ENCODE data around the gene B3GNT3. TPM values are rescaled to one million over a fixed set of nuclear protein-coding genes. Genes with fewer than 3 reads are reported as not detected.
A peak's percentile ranks its signal among the peaks of the same experiment; 100 is the strongest.

The B3GNT3 gene
- total and polyA plus RNA-seq, 9 of the 15 experiments (the other 6 are each of a cell fraction or from before 2014, with no cell fraction given), result 0.06 to 0.11 (median 0.07) TPM; not detected in 6

DNA sequence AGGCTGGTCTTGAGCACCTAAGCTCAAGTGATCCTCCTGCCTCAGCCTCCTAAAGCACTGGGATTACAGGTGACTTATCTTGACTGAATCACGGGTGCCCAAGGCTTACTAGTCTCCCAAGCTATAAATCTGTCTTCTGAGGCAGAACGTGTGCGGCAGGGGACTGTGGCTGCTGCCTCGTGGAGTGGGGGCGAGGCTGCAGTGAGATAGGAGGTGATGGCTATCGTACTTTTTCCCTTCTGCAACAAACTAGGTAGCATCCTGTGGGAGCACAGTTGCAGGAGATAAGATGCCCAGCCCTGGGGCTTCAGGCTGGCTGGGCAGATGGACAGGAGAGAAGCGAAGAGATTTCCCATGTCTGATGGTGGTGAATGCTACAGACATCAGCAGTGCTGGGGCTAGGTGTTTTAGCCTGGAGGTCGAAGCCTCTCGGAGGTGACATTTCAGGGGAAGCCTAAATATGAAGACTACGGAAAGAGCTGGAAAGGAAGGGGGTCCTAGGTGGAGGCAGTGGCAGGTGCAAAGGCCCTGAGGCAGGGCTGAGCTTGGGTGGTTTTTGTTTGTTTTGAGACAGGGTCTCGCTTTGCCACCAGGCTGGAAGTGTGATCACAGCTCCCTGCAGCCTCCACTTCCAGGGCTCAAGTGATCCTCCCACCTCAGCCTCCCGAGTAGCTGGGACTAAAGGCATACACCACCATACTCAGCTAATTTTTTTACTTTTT lies 7.4 kb downstream of the B3GNT3 start (continued):
- TF ChIP-seq CHD4 (IDR thresholded peaks at IDR 0.05; ENCODE audit: insufficient read depth, insufficient replicate concordance, low read depth, low read length, poor library complexity, severe bottlenecking), result no peak
- TF ChIP-seq CAMTA2 (CRISPR knock-in tag; conservative IDR thresholded peaks at IDR 0.05), result no peak
- TF ChIP-seq ZNF232 (CRISPR knock-in tag; IDR thresholded peaks at IDR 0.05), result no peak
- TF ChIP-seq, protein P1, sequence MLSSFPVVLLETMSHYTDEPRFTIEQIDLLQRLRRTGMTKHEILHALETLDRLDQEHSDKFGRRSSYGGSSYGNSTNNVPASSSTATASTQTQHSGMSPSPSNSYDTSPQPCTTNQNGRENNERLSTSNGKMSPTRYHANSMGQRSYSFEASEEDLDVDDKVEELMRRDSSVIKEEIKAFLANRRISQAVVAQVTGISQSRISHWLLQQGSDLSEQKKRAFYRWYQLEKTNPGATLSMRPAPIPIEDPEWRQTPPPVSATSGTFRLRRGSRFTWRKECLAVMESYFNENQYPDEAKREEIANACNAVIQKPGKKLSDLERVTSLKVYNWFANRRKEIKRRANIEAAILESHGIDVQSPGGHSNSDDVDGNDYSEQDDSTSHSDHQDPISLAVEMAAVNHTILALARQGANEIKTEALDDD (IDR thresholded peaks at IDR 0.05), result peak; percentile 82; the same call in 1 of the 2 replicates
- TF ChIP-seq, protein P2, sequence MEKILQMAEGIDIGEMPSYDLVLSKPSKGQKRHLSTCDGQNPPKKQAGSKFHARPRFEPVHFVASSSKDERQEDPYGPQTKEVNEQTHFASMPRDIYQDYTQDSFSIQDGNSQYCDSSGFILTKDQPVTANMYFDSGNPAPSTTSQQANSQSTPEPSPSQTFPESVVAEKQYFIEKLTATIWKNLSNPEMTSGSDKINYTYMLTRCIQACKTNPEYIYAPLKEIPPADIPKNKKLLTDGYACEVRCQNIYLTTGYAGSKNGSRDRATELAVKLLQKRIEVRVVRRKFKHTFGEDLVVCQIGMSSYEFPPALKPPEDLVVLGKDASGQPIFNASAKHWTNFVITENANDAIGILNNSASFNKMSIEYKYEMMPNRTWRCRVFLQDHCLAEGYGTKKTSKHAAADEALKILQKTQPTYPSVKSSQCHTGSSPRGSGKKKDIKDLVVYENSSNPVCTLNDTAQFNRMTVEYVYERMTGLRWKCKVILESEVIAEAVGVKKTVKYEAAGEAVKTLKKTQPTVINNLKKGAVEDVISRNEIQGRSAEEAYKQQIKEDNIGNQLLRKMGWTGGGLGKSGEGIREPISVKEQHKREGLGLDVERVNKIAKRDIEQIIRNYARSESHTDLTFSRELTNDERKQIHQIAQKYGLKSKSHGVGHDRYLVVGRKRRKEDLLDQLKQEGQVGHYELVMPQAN (IDR thresholded peaks at IDR 0.05; ENCODE audit: borderline replicate concordance), result no peak
- TF ChIP-seq, protein P3, sequence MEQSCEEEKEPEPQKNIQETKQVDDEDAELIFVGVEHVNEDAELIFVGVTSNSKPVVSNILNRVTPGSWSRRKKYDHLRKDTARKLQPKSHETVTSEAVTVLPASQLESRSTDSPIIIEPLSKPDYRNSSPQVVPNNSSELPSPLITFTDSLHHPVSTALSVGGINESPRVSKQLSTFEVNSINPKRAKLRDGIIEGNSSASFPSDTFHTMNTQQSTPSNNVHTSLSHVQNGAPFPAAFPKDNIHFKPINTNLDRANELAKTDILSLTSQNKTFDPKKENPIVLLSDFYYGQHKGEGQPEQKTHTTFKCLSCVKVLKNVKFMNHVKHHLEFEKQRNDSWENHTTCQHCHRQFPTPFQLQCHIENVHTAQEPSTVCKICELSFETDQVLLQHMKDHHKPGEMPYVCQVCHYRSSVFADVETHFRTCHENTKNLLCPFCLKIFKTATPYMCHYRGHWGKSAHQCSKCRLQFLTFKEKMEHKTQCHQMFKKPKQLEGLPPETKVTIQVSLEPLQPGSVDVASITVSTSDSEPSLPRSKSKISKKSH (CRISPR knock-in tag; IDR thresholded peaks at IDR 0.05), result no peak
- TF ChIP-seq PYGO2 (tag; IDR thresholded peaks at IDR 0.05), result no peak
- TF ChIP-seq NFXL1 (CRISPR knock-in tag; IDR thresholded peaks at IDR 0.05), result no peak
- no peak for TF ChIP-seq NCOA4 (IDR thresholded peaks at IDR 0.05; ENCODE audit: partially characterized antibody)
- TF ChIP-seq KDM5B (IDR thresholded peaks at IDR 0.05; ENCODE audit: insufficient replicate concordance, low read depth, low read length), result no peak
- no peak for TF ChIP-seq HLTF (IDR thresholded peaks at IDR 0.05)
- TF ChIP-seq FIP1L1 (IDR thresholded peaks at IDR 0.05; ENCODE audit: low read depth, low read length, poor library complexity, severe bottlenecking), result no peak
- TF ChIP-seq, protein P4, sequence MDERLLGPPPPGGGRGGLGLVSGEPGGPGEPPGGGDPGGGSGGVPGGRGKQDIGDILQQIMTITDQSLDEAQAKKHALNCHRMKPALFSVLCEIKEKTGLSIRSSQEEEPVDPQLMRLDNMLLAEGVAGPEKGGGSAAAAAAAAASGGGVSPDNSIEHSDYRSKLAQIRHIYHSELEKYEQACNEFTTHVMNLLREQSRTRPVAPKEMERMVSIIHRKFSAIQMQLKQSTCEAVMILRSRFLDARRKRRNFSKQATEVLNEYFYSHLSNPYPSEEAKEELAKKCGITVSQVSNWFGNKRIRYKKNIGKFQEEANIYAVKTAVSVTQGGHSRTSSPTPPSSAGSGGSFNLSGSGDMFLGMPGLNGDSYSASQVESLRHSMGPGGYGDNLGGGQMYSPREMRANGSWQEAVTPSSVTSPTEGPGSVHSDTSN (CRISPR knock-in tag; IDR thresholded peaks at IDR 0.05; ENCODE audit: low read depth), result no peak
- TF ChIP-seq, protein P4 (tag; conservative IDR thresholded peaks at IDR 0.05; ENCODE audit: low read depth), result peak; percentile 56; the same call in 1 of the 2 replicates
- TF ChIP-seq, protein P5, sequence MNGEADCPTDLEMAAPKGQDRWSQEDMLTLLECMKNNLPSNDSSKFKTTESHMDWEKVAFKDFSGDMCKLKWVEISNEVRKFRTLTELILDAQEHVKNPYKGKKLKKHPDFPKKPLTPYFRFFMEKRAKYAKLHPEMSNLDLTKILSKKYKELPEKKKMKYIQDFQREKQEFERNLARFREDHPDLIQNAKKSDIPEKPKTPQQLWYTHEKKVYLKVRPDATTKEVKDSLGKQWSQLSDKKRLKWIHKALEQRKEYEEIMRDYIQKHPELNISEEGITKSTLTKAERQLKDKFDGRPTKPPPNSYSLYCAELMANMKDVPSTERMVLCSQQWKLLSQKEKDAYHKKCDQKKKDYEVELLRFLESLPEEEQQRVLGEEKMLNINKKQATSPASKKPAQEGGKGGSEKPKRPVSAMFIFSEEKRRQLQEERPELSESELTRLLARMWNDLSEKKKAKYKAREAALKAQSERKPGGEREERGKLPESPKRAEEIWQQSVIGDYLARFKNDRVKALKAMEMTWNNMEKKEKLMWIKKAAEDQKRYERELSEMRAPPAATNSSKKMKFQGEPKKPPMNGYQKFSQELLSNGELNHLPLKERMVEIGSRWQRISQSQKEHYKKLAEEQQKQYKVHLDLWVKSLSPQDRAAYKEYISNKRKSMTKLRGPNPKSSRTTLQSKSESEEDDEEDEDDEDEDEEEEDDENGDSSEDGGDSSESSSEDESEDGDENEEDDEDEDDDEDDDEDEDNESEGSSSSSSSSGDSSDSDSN (IDR thresholded peaks at IDR 0.05; ENCODE audit: borderline replicate concordance in 1 of 2, low read depth in 2 of 2, low read length in 2 of 2), result no peak
- TF ChIP-seq PPARD (CRISPR knock-in tag; IDR thresholded peaks at IDR 0.05), result no peak
- no peak for TF ChIP-seq SAFB2 (IDR thresholded peaks at IDR 0.05; ENCODE audit: borderline replicate concordance, low read depth, low read length, severe bottlenecking)
- no peak for TF ChIP-seq ZC3H8 (IDR thresholded peaks at IDR 0.05)

Measured in K562 (cell line).